Aorta (tissue), 5 donors: ENCODE measurements around the gene PTRH2. TPM values are rescaled to one million over a fixed set of nuclear protein-coding genes. Genes with fewer than 3 reads are reported as not detected.

Experiments
- ATAC-seq: fragments of 200-7000 bp; cut with Tn5 transposase; one replicate; pipeline ENCODE4 v1.9.1; 2022; ENCODE audit warnings: moderate library complexity; ENCODE audit not compliant: low FRiP score
- DNase-seq, 2 donors: peaks; one replicate each; pipeline ENCODE4 v3.0.0-alpha.2; 2020
- H3K27ac ChIP-seq, 2 donors: one replicate each; pipeline ENCODE4 v1.5.1; 2013; ENCODE audit warnings: low read length in 2 of 2, mild to moderate bottlenecking in 2 of 2, moderate library complexity in 2 of 2, control low read depth in 1 of 2, inconsistent platforms in 1 of 2, low read depth in 1 of 2
- H3K27me3 ChIP-seq, 2 donors: one replicate each; pipeline ENCODE4 v1.6.1; 2013; ENCODE audit warnings: control low read depth in 1 of 2, low read length in 1 of 2, mild to moderate bottlenecking in 1 of 2, moderate library complexity in 1 of 2; ENCODE audit not compliant: insufficient read depth in 2 of 2, control insufficient read depth in 1 of 2
- H3K36me3 ChIP-seq, 2 donors: one replicate each; pipeline ENCODE4 v1.6.1; 2013; ENCODE audit warnings: control low read depth in 1 of 2, low read length in 1 of 2, mild to moderate bottlenecking in 1 of 2; ENCODE audit not compliant: insufficient read depth in 2 of 2, control insufficient read depth in 1 of 2
- H3K4me1 ChIP-seq, 2 donors: one replicate each; pipeline ENCODE4 v1.6.1; 2013; ENCODE audit warnings: low read length in 2 of 2, control low read depth in 1 of 2, mild to moderate bottlenecking in 1 of 2, moderate library complexity in 1 of 2; ENCODE audit not compliant: insufficient read depth in 2 of 2, control insufficient read depth in 1 of 2
- H3K4me3 ChIP-seq, 2 donors: one replicate each; pipeline ENCODE4 v1.5.1; 2013; ENCODE audit warnings: low read length in 2 of 2, control low read depth in 1 of 2, mild to moderate bottlenecking in 1 of 2
- H3K9me3 ChIP-seq: one replicate; pipeline ENCODE4 v1.6.1; 2013; ENCODE audit warnings: mild to moderate bottlenecking, low read length; ENCODE audit not compliant: control insufficient read depth
- WGBS, 2 donors: extraction: QIAGEN DNeasy Blood & Tissue Kit; methylation state at CpG; one replicate each; pipeline ENCODE4 v1.1.7; 2013; 5-methylcytosine and 5-hydroxymethylcytosine counted together
- intact Hi-C, 2 donors: fragments of 100-400 bp; cut with DNase I; formaldehyde crosslinking; loops; one replicate each; pipeline versions ENCODE4 v1.14.2 to v1.15.0; 2022
- polyA plus RNA-seq, 2 donors: library from polyadenylated mRNA; stranded (reverse); fragments of 200-250 nt; gene quantifications; one replicate each; pipeline ENCODE4 v1.2.3, GENCODE V29; 2013
- total RNA-seq, 2 donors: library from RNA; stranded (reverse); fragmentation: NEBNext Ultra II Directional; extraction: Animal tissue kit (Norgen Biotek cat#: 25700); gene quantifications; one replicate each; pipeline ENCODE4 v1.2.1, GENCODE V29; 2021
- donor health status: healthy with polysubstance abuse.
- donor health status: Bipolar disorder and iron deficiency.
- donor health status: DM: no; HTN: no; CAD: no.
- donor health status: DM: no; HTN: no; CAD: no.
- donor health status: DM: yes; HTN: yes; CAD: no.

Gene PTRH2
- total and polyA plus RNA-seq, 4 donors, result 13.4 to 19.6 (median 15.8) TPM

DNA sequence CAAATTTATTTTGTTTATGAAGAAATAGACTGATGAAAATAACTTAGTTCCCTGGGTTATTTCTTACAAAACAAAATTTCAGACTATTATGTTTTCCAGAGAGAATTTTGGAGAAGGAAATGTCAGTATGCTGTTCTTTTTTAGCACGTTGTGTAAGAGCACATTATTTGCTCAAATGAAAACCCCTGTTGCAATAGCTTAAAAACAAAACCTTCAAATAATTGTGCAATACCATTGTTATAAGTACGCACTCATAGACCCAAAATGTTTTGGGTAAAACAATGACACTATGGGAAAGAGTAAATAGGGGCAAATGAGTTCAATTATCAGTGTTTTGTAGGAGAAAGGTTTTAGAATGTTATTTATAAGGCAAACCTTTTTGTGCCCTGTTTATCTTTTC is 18.5 kb upstream of the PTRH2 start:
- peak; percentile 84 for ATAC-seq

DNA sequence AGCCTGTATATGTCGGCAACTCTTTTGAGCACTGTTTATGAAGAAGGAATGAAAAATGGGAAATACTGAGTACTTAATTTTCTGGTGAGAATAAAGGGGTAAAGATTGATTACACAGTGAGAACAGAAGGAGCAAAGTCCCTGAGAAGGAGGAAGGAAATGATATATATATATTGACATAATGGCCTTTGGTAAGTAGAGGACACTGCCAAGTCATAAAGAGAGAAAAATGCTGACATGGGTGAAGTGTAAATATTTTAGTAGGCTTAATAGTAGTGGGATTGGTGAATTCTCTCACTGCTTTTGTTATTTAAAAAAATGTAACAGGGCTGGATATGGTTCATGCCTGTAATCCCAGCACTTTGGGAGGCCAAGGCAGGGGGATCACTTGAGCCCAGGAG is 16.4 kb upstream of the PTRH2 start:
- intact Hi-C loops, result no loop called here
- no peak for DNase-seq

More for the DNA sequence above, 18.5 kb upstream of the PTRH2 start:
- Histone ChIP-seq H3K9me3 (no peaks in the 10 kb centered on the region), H3K27me3 (no peaks in the 10 kb centered on the region), H3K4me1 (no peaks in the 10 kb centered on the region), H3K36me3 (no peaks in the 10 kb centered on the region), H3K27ac (no peak overlapping the region), H3K4me3 (no peak overlapping the region)
- 19 to 23% methylated on average over 2 of the region's 2 CpGs for WGBS, 2 donors
- DNase-seq, result no peak
- intact Hi-C loops, result loop anchor here in 1 of 2 donors (5.0 kb wide), 1 partner anchor 327 kb away; no protein-coding TSS in a partner anchor

DNA sequence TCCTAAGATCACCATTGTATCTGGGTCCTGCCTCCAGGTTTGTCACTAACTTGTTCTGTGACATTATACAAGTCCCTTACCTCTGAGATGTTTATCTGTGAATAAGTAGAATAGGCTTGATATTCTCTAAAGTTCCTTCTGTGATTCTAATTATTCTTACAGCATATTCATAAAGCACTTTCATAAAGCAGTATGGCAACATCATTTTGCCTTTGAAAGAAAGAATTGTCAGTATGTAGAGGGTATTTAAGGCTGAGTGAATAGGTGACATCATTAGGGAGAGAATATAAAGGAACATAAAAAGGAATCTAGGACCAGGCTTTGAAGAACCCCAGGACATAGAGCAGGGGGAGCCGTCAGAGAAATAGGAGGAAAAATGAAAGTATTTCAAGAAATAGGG is 15.8 kb upstream of the PTRH2 start:
- intact Hi-C loops, result no loop called here
- no peaks in the 10 kb centered on the region for H3K27me3 ChIP-seq
- DNase-seq (no peak), ATAC-seq (no peak)
- H3K9me3 ChIP-seq, result no peaks in the 10 kb centered on the region
- no peaks in the 10 kb centered on the region for H3K36me3 ChIP-seq
- WGBS, 2 donors, result 43 to 51% methylated on average over 1 of the region's 1 CpG
- H3K4me3 ChIP-seq, result no peak overlapping the region
- no peak overlapping the region for H3K27ac ChIP-seq
- no peaks in the 10 kb centered on the region for H3K4me1 ChIP-seq

More for the DNA sequence above, 16.4 kb upstream of the PTRH2 start:
- Histone ChIP-seq H3K36me3 (no peaks in the 10 kb centered on the region), H3K27me3 (no peaks in the 10 kb centered on the region), H3K4me1 (no peaks in the 10 kb centered on the region), H3K27ac (no peak overlapping the region), H3K9me3 (no peaks in the 10 kb centered on the region), H3K4me3 (no peak overlapping the region)
- no peak for ATAC-seq
- whole genome bisulfite sequencing, 2 donors, result 66 to 75% methylated on average over 1 of the region's 1 CpG

DNA sequence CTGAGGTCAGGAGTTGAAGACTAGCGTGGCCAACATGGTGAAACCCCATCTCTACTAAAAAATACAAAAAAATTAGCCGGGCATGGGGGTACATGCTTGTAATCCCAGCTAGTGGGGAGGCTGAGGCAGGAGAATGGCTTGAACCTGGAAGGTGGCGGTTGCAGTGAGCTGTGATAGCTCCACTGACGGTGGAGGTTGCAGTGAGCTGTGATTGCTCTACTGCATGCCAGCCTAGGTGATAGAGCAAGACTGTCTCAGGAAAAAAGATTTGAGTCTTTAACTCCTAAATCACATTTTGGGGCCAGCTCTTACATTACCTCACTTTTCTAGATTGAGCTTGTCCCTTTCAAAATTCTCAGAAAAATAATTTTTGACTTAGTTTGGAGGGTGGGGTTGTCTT is 15.4 kb upstream of the PTRH2 start:
- ATAC-seq, result no peak
- 90 to 92% methylated on average over 4 of the region's 4 CpGs for WGBS, 2 donors
- H3K4me1 ChIP-seq, result no peaks in the 10 kb centered on the region

DNA sequence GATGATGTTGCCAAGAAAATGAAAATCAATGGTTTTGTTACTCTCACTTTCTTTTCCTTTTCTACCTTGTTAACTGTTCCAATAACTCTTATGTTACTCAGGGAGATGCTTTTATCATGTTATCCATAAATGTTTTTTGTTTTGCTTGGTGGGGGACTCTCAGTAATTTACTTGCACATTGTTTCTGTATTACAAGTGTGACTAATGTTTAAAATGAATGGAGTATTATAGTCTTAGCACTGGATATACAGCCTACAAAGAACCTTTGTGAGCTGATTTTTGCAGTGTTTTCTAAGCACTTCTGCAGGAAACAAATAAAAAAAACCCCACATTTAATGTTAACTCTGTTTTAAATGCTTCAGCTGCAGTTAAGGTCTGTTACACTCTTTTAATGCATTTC is 12.3 kb upstream of the PTRH2 start:
- Histone ChIP-seq H3K36me3 (no peaks in the 10 kb centered on the region), H3K4me1 (no peaks in the 10 kb centered on the region), H3K4me3 (no peak overlapping the region), H3K27ac (no peak overlapping the region), H3K27me3 (no peaks in the 10 kb centered on the region), H3K9me3 (no peaks in the 10 kb centered on the region)
- no peak for DNase-seq
- intact Hi-C loops, result no loop called here
- no peak for ATAC-seq

More for the DNA sequence above, 15.4 kb upstream of the PTRH2 start:
- no peaks in the 10 kb centered on the region for H3K27me3 ChIP-seq
- intact Hi-C loops, result no loop called here
- no peak overlapping the region for H3K4me3 ChIP-seq
- no peak overlapping the region for H3K27ac ChIP-seq
- H3K9me3 ChIP-seq, result no peaks in the 10 kb centered on the region
- no peaks in the 10 kb centered on the region for H3K36me3 ChIP-seq
- no peak for DNase-seq

DNA sequence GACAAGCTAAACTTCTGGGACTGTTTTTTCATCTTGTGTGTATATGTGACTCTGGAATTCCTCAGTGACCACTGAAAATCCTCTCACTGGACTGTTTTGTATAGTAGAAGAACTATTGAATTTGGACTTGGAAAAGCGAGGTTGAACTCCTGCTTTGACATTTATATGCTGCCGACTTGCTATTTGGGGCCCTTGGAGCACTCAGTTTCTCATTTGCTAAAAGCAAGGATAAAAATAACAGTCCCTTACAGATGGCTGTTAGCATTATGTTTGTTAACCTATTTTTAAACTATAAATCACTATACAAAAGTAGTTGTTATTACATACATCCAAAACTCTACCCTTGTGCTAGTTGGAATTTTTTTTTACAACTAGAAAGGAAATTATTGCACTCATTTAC is 9.2 kb upstream of the PTRH2 start:
- Histone ChIP-seq H3K27ac (no peak overlapping the region), H3K27me3 (no peaks in the 10 kb centered on the region), H3K4me1 (no peaks in the 10 kb centered on the region), H3K36me3 (no peaks in the 10 kb centered on the region), H3K4me3 (no peak overlapping the region), H3K9me3 (no peaks in the 10 kb centered on the region)
- WGBS, 2 donors, result 15 to 35% methylated on average over 2 of the region's 2 CpGs
- DNase-seq, result no peak
- ATAC-seq, result no peak
- intact Hi-C loops, result no loop called here

DNA sequence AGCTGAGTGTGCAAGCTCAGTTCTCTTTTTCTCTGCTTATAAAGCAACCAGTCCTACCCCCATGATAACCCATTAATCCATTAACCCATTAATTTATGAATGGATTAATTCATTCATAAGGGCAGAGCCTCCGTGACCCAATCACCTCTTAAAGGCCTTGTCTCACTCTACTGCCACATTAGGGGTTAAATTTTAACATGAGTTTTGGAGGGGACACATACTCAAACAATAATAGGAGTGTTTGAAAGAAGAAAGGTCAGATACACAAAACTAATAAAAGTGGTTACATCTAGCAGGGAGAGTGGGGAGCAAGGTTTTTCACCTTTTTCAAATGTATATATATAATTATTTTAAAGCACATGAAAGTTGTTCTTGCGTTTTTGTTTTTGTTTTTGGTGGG is 7.0 kb upstream of the PTRH2 start:
- Histone ChIP-seq H3K9me3 (no peaks in the 10 kb centered on the region), H3K4me3 (no peak overlapping the region), H3K36me3 (no peaks in the 10 kb centered on the region), H3K4me1 (no peaks in the 10 kb centered on the region), H3K27me3 (no peaks in the 10 kb centered on the region), H3K27ac (no peak overlapping the region)
- WGBS, 2 donors, result 85 to 90% methylated on average over 2 of the region's 2 CpGs
- ATAC-seq (no peak), DNase-seq (no peak)
- intact Hi-C loops, result no loop called here

DNA sequence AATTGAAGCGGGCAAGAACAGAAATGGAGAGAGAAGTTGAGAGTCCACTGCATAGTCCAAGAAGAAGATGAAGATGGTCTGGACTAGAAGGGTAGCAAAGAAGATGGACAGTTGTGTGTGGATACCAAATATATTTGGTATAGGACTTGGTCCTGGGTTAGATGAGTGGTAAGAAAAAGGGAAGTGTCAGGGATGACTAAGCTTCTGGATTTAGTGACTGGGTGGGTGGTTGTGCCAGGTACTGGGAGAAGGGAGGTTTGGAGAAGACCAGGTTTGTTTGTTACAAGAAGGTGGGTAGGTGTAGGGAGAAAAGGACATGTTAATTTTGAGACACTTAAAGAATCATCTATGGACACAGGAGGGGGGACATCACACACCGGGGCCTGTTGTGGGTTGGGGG is 5.6 kb upstream of the PTRH2 start:
- Histone ChIP-seq H3K27me3 (no peaks in the 10 kb centered on the region), H3K4me1 (no peaks in the 10 kb centered on the region), H3K4me3 (no peak overlapping the region), H3K27ac (no peak overlapping the region), H3K36me3 (no peaks in the 10 kb centered on the region), H3K9me3 (no peaks in the 10 kb centered on the region)
- 93 to 97% methylated on average over 2 of the region's 2 CpGs for WGBS, 2 donors
- DNase-seq (no peak), ATAC-seq (no peak)
- intact Hi-C loops, result no loop called here

DNA sequence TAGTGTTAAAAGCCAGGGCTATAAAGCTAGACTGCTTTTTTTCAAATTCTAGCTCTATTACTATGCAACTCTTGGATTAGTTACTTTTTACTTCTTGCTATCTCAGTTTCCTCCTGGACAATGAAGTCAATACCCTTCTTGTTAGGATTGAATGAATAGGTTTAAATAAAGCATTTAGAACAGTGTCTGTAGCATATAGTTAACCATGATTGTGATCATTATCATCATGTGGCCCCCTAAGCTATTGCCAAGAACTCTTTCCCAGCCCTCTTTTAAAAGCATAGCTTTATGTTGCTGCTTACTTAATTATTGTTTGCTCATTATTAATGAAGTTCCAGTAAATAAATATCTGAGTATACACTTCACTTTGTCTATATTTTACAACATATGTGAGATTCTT is 4.7 kb upstream of the PTRH2 start:
- intact Hi-C loops, result no loop called here
- H3K4me3 ChIP-seq, result no peak overlapping the region
- ATAC-seq (no peak), DNase-seq (no peak)
- no peaks in the 10 kb centered on the region for H3K4me1 ChIP-seq
- no peaks in the 10 kb centered on the region for H3K27me3 ChIP-seq
- no peaks in the 10 kb centered on the region for H3K9me3 ChIP-seq
- no peak overlapping the region for H3K27ac ChIP-seq
- no peaks in the 10 kb centered on the region for H3K36me3 ChIP-seq
